Activated CD4-positive, alpha-beta memory T cell treated with anti-CD3 and anti-CD28 coated beads, Interleukin-2, amount 10 ng/mL, durations not matched to agents 7 days and 5 days (primary cell): ENCODE data around the gene TNFAIP8. TPM values are rescaled to one million over a fixed set of nuclear protein-coding genes. Genes with fewer than 3 reads are reported as not detected.

Experiments
- CTCF ChIA-PET: fragments of 350-600 bp; sonication (Branson Sonifier 250); formaldehyde crosslinking; loops from one replicate; lab custom pipeline; 2021; ENCODE audit warnings: antibody characterized with exemption, inconsistent platforms; lab: Charles Lee
- POLR2A ChIA-PET: fragments of 350-600 bp; sonication (Branson Sonifier 250); formaldehyde crosslinking; loops from one replicate; lab custom pipeline; 2021; ENCODE audit warnings: antibody characterized with exemption; lab: Charles Lee
- DNase-seq: peaks from one replicate; pipeline ENCODE4 v3.0.0-alpha.2; 2020
- H3K27ac Mint-ChIP-seq: one replicate; pipeline ENCODE4 v1.8.0; 2021; ENCODE audit warnings: mild to moderate bottlenecking, mixed read lengths
- H3K27me3 Mint-ChIP-seq: one replicate; pipeline ENCODE4 v1.8.0; 2021; ENCODE audit warnings: mixed read lengths
- H3K36me3 Mint-ChIP-seq: one replicate; pipeline ENCODE4 v1.8.0; 2021; ENCODE audit warnings: low read depth, mixed read lengths
- H3K4me1 Mint-ChIP-seq: one replicate; pipeline ENCODE4 v1.8.0; 2021; ENCODE audit warnings: mixed read lengths
- H3K4me3 Mint-ChIP-seq: one replicate; pipeline ENCODE4 v1.8.0; 2021; ENCODE audit warnings: mild to moderate bottlenecking, mixed read lengths
- H3K9me3 Mint-ChIP-seq: one replicate; pipeline ENCODE4 v1.8.0; 2021; ENCODE audit warnings: mixed read lengths
- total RNA-seq, 2 experiments: library from RNA; stranded (reverse); gene quantifications; one replicate each; pipeline ENCODE4 v1.2.3, GENCODE V29; 2021

The TNFAIP8 gene
- total RNA-seq, 2 experiments from 2014 or later, result 161 to 163 TPM

GRCh38 chr5:119359737-119360413 is 4.1 kb downstream of the TNFAIP8 start:
- no peak for DNase-seq
- Mint-ChIP-seq H3K4me1 (peaks cover 89% of the 10 kb centered on the region), H3K4me3 (no peak overlapping the region), H3K36me3 (peaks cover 70% of the 10 kb centered on the region), H3K27ac (peak overlapping the region; percentile 88), H3K27me3 (no peaks in the 10 kb centered on the region), H3K9me3 (no peaks in the 10 kb centered on the region)
- ChIA-PET POLR2A (interaction anchor here (0.6 to 19.6 kb wide), 9 partner anchors 8 to 91 kb away, joined by 3 to 779 read pairs (median 7); no protein-coding TSS in a partner anchor), CTCF (interaction anchor here (1.1 to 5.2 kb wide), 4 partner anchors 19 to 372 kb away, joined by 3 to 26 read pairs (median 6); partner anchors contain the start of gene DTWD2)

- peak overlapping the region; percentile 88 for H3K27ac Mint-ChIP-seq
- CTCF ChIA-PET, result interaction anchor here (0.9 to 5.2 kb wide), 7 partner anchors 9 to 90 kb away, joined by 3 to 26 read pairs (median 3); no protein-coding TSS in a partner anchor
- peaks cover 75% of the 10 kb centered on the region for H3K36me3 Mint-ChIP-seq
- H3K4me1 Mint-ChIP-seq, result peaks cover 95% of the 10 kb centered on the region
- DNase-seq, result no peak
- no peak overlapping the region for H3K4me3 Mint-ChIP-seq
- POLR2A ChIA-PET, result interaction anchor here (1.1 to 19.6 kb wide), 7 partner anchors 7 to 288 kb away, joined by 3 to 779 read pairs (median 7); no protein-coding TSS in a partner anchor
- H3K27me3 Mint-ChIP-seq, result no peaks in the 10 kb centered on the region
- peaks cover 2% of the 10 kb centered on the region for H3K9me3 Mint-ChIP-seq
Measured at GRCh38 chr5:119360905-119361593, 5.2 kb downstream of the TNFAIP8 start.

DNA sequence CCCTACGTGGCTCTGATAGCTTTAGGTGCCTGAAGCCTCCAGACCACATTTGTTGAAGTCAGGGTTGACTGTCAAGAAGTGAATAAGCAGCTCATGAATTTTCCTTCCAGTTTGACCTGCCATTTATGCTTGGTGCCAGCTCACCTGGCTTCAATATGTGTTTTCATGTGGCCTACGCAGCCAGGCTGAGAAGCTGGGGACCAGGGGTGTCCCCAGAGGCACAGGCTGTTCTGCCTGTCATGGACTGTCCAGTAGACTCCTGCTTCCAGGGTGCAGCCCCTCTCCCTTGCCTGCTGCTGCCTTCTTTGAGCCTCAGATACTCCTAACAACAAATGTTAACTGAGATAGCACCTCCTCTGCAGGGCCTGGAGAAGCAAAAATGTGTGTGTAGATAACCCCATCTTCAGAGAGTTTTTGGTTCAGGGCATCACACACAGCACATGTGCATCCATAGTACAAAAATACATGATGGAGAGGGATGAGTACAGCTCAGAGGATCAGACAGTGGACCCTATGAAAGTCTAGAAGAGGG is 5.8 kb downstream of the TNFAIP8 start:
- POLR2A ChIA-PET, result interaction anchor here (0.6 to 19.6 kb wide), 12 partner anchors 6 to 291 kb away, joined by 3 to 779 read pairs (median 4); partner anchors contain the start of gene DMXL1
- no peak for DNase-seq
- CTCF ChIA-PET, result interaction anchor here (0.9 to 5.2 kb wide), 7 partner anchors 9 to 91 kb away, joined by 3 to 26 read pairs (median 3); no protein-coding TSS in a partner anchor
- H3K36me3 Mint-ChIP-seq, result peaks cover 75% of the 10 kb centered on the region
- peaks cover 2% of the 10 kb centered on the region for H3K9me3 Mint-ChIP-seq
- peak overlapping the region; percentile 33 for H3K27ac Mint-ChIP-seq
- H3K4me1 Mint-ChIP-seq, result peaks cover 97% of the 10 kb centered on the region
- H3K4me3 Mint-ChIP-seq, result no peak overlapping the region
- no peaks in the 10 kb centered on the region for H3K27me3 Mint-ChIP-seq

DNA sequence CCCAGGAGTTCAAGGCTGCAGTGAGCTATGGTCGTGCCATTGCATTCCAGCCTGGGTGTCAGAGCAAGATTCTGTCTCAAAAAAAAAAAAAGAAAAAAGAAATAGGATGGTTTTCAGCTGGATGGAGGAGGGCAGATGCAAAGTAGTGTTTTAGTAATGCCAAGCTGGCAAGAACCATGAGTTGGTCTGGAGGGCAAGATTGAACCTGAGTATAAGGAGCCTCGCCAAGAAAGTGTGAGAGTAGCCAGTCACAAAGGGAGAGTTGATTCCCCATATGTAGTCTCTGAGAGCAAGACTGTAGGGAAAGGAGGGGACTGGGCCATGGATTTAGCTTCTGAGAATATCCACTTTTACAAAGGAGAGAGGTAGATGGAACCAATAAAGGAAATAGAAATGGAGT is 6.9 kb downstream of the TNFAIP8 start:
- peak overlapping the region; percentile 61 for H3K27ac Mint-ChIP-seq
- ChIA-PET POLR2A (interaction anchor here (0.8 to 19.6 kb wide), 9 partner anchors 5 to 292 kb away, joined by 3 to 779 read pairs (median 5); partner anchors contain the start of gene DMXL1), CTCF (interaction anchor here (1.1 to 1.6 kb wide), 3 partner anchors 16 to 375 kb away, joined by 3 to 5 read pairs (median 4); partner anchors contain the start of gene DTWD2)
- no peak for DNase-seq
- H3K27me3 Mint-ChIP-seq, result no peaks in the 10 kb centered on the region
- H3K4me3 Mint-ChIP-seq, result no peak overlapping the region
- H3K9me3 Mint-ChIP-seq, result peaks cover 2% of the 10 kb centered on the region
- H3K36me3 Mint-ChIP-seq, result peaks cover 73% of the 10 kb centered on the region
- H3K4me1 Mint-ChIP-seq, result peaks cover 97% of the 10 kb centered on the region

- CTCF ChIA-PET, result interaction anchor here (1.1 to 1.6 kb wide), 5 partner anchors 9 to 375 kb away, joined by 3 to 5 read pairs (median 4); partner anchors contain the start of gene DTWD2
Measured at GRCh38 chr5:119363271-119363670, 7.5 kb downstream of the TNFAIP8 start.

GRCh38 chr5:119363936-119364335 is 8.1 kb downstream of the TNFAIP8 start:
- no peaks in the 10 kb centered on the region for H3K27me3 Mint-ChIP-seq
- H3K36me3 Mint-ChIP-seq, result peaks cover 76% of the 10 kb centered on the region
- H3K9me3 Mint-ChIP-seq, result peaks cover 2% of the 10 kb centered on the region
- peak overlapping the region; percentile 61 for H3K27ac Mint-ChIP-seq
- CTCF ChIA-PET, result interaction anchor here (1.0 to 1.5 kb wide), 5 partner anchors 8 to 96 kb away, joined by 3 to 6 read pairs (median 4); no protein-coding TSS in a partner anchor
- no peak for DNase-seq
- H3K4me3 Mint-ChIP-seq, result no peak overlapping the region
- H3K4me1 Mint-ChIP-seq, result peaks cover 97% of the 10 kb centered on the region
- POLR2A ChIA-PET, result interaction anchor here (1.0 to 19.6 kb wide), 5 partner anchors 6 to 96 kb away, joined by 3 to 779 read pairs (median 3); partner anchors contain the start of gene TNFAIP8

More at GRCh38 chr5:119363271-119363670, 7.5 kb downstream of the TNFAIP8 start:
- Mint-ChIP-seq H3K36me3 (peaks cover 73% of the 10 kb centered on the region), H3K4me3 (no peak overlapping the region), H3K9me3 (peaks cover 2% of the 10 kb centered on the region), H3K27me3 (no peaks in the 10 kb centered on the region), H3K27ac (peak overlapping the region; percentile 61), H3K4me1 (peaks cover 97% of the 10 kb centered on the region)
- DNase-seq, result no peak
- POLR2A ChIA-PET, result interaction anchor here (0.8 to 19.6 kb wide), 7 partner anchors 10 to 95 kb away, joined by 3 to 779 read pairs (median 5); no protein-coding TSS in a partner anchor

- Mint-ChIP-seq H3K4me3 (peak overlapping the region; percentile 22), H3K9me3 (peaks cover 2% of the 10 kb centered on the region), H3K27ac (peak overlapping the region; percentile 81), H3K4me1 (peaks cover 94% of the 10 kb centered on the region), H3K36me3 (peaks cover 76% of the 10 kb centered on the region), H3K27me3 (no peaks in the 10 kb centered on the region)
- CTCF ChIA-PET, result interaction anchor here (0.7 to 2.1 kb wide), 4 partner anchors 9 to 46 kb away, joined by 3 to 11 read pairs (median 4); no protein-coding TSS in a partner anchor
- no peak for DNase-seq
- POLR2A ChIA-PET, result interaction anchor here (0.8 to 19.6 kb wide), 8 partner anchors 8 to 295 kb away, joined by 3 to 779 read pairs (median 8); partner anchors contain the start of genes DMXL1 and TNFAIP8
Measured at GRCh38 chr5:119365847-119366539, 10.2 kb downstream of the TNFAIP8 start.

DNA sequence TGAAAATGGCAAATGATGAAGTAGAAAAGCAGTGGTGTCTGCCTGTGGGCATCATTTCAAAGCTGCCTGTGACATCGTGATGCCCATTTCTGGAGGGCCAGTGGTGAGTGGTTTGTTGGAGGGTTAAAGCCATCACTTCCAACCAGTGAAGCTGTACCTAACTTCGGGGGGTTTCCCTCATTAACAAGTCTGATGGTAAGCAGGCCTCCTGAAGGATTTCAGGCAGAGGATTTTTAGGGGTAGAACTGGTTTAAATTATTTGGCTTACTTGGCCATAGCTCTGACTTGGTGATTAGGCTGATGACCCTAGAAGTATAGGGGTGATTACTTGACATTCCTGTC is 10.7 kb downstream of the TNFAIP8 start:
- Mint-ChIP-seq H3K27ac (peak overlapping the region; percentile 81), H3K4me1 (peaks cover 94% of the 10 kb centered on the region), H3K36me3 (peaks cover 78% of the 10 kb centered on the region), H3K4me3 (peak overlapping the region; percentile 22), H3K27me3 (no peaks in the 10 kb centered on the region), H3K9me3 (peaks cover 4% of the 10 kb centered on the region)
- CTCF ChIA-PET, result interaction anchor here (1.1 to 2.1 kb wide), 4 partner anchors 9 to 99 kb away, joined by 3 to 11 read pairs (median 4); no protein-coding TSS in a partner anchor
- POLR2A ChIA-PET, result interaction anchor here (0.8 to 19.6 kb wide), 10 partner anchors 9 to 295 kb away, joined by 3 to 779 read pairs (median 8); partner anchors contain the start of genes DMXL1 and TNFAIP8
- no peak for DNase-seq

GRCh38 chr5:119367502-119368237 is 11.9 kb downstream of the TNFAIP8 start:
- H3K27ac Mint-ChIP-seq, result peak overlapping the region; percentile 81
- no peak for DNase-seq
- peaks cover 6% of the 10 kb centered on the region for H3K9me3 Mint-ChIP-seq
- CTCF ChIA-PET, result interaction anchor here (1.3 to 4.7 kb wide), 5 partner anchors 10 to 380 kb away, joined by 4 to 16 read pairs (median 6); partner anchors contain the start of gene DTWD2
- POLR2A ChIA-PET, result interaction anchor here (0.7 to 19.6 kb wide), 9 partner anchors 10 to 99 kb away, joined by 3 to 779 read pairs (median 9); partner anchors contain the start of gene TNFAIP8
- peaks cover 71% of the 10 kb centered on the region for H3K36me3 Mint-ChIP-seq
- no peaks in the 10 kb centered on the region for H3K27me3 Mint-ChIP-seq
- H3K4me3 Mint-ChIP-seq, result peak overlapping the region; percentile 36
- H3K4me1 Mint-ChIP-seq, result peaks cover 82% of the 10 kb centered on the region

DNA sequence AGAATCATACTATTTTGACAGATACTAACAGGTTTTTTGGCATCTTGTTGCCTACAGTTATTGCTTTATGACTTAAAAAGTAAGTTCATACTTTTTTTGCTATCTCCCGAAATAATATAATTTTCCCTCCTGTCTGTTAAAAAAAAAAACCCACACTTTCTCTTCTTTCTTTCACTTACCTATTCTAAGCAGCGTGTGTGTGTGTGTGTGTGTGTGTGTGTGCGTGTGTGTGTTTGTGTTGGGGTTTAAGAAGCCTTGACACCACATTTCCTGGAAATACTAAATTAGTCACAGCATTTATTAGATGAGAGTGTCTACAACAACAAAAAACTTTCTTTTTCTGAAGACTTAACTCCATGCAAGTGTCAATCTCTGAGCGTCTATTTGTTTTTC is 12.4 kb downstream of the TNFAIP8 start:
- H3K27me3 Mint-ChIP-seq, result no peaks in the 10 kb centered on the region
- POLR2A ChIA-PET, result interaction anchor here (1.5 to 19.6 kb wide), 7 partner anchors 11 to 99 kb away, joined by 4 to 779 read pairs (median 15); partner anchors contain the start of gene TNFAIP8
- peak overlapping the region; percentile 30 for H3K4me3 Mint-ChIP-seq
- H3K36me3 Mint-ChIP-seq, result peaks cover 70% of the 10 kb centered on the region
- DNase-seq, result peak; percentile 69
- H3K9me3 Mint-ChIP-seq, result peaks cover 6% of the 10 kb centered on the region
- CTCF ChIA-PET, result interaction anchor here (1.0 to 4.7 kb wide), 4 partner anchors 44 to 381 kb away, joined by 3 to 16 read pairs (median 5); partner anchors contain the start of gene DTWD2
- H3K27ac Mint-ChIP-seq, result peak overlapping the region; percentile 81
- H3K4me1 Mint-ChIP-seq, result peaks cover 81% of the 10 kb centered on the region
